ENCODE measurements around the gene STAB2. TPM values are rescaled to one million over a fixed set of nuclear protein-coding genes. Genes with fewer than 3 reads are reported as not detected.

Gene STAB2
- polyA plus RNA-seq, 1 donor from 2014 or later = not detected

DNA sequence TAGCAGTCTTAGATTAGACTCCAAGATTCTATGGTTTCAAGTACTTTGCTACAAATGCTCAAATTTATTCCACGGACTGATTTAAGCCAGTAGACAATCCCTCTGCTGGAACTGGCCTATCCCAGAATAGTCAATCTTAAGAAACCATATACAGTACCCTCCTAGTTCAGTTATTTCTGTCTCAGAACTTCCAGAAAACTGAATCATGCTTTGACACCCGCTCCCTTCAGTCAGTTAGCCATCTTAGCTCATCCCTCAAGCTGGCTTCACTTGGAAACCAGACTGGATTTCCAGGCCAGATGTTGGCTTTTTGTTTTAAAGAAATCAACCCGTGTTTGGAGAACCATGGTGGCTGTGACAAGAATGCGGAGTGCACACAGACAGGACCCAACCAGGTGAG lies 128.4 kb downstream of the STAB2 start:
- Histone ChIP-seq H4K20me1 (ENCODE audit: insufficient read depth) (no peaks in the 10 kb centered on the region), H3F3A (ENCODE audit: insufficient read depth, low read length, poor library complexity, severe bottlenecking) (no peaks in the 10 kb centered on the region), H3K36me3 (ENCODE audit: insufficient read depth, low read length) (no peaks in the 10 kb centered on the region)

DNA sequence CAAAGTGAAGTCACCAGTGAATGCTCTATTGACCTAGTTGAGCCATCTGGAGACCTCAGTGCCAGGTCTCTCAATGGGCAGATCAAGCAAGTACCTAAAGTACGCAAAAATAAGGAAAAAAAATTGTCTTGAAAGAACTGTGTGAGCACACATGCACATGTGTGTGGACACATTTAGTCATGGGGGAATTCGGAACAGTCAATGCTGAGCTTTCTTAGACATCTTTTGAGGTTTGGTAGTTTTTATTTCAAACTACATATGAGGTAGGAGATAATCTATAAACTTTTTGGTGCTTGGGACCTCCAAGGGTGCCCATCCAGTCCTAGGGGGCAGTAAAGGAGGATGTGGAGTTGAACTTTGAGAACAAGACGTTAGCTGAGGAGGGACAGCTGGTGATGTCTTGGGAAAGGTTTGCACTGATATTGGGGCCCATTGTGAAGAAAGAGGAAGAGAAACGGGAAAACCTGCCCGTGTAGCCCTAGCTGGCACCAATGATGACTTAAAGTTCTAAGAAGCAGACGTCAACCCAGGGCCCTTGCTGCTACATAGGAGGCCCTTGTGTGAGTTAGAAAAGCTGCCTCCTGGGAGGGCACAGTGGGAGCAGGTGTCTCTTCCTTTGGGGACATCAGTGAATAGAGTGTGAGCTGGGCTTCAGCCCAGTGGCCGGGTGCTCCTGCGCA lies 129.6 kb downstream of the STAB2 start:
- Histone ChIP-seq H3K36me3 (ENCODE audit: insufficient read depth, low read length) (no peaks in the 10 kb centered on the region), H3F3A (ENCODE audit: insufficient read depth, low read length, poor library complexity, severe bottlenecking) (no peaks in the 10 kb centered on the region), H3K9me3 (ENCODE audit: low read length) (no peaks in the 10 kb centered on the region), H3K79me2 (replicated peaks; ENCODE audit: insufficient read depth, low read length) (no peaks in the 10 kb centered on the region), H3K27me3 (ENCODE audit: insufficient read depth, low read depth, low read length) (no peaks in the 10 kb centered on the region), H3K27ac (ENCODE audit: low read length) (no peak overlapping the region), H3K9ac (ENCODE audit: low read length) (no peak overlapping the region), H3K4me2 (ENCODE audit: low read length) (no peak overlapping the region), H2AFZ (ENCODE audit: low read depth, low read length) (no peak overlapping the region), H3K9me2 (ENCODE audit: insufficient read depth, low read length) (no peaks in the 10 kb centered on the region), H4K20me1 (ENCODE audit: insufficient read depth) (no peaks in the 10 kb centered on the region), H3K4me3 (ENCODE audit: low read length) (no peak overlapping the region)
- TF ChIP-seq SMC3 (conservative IDR thresholded peaks at IDR 0.05; ENCODE audit: poor library complexity) = no peak

More for the DNA sequence above, 128.4 kb downstream of the STAB2 start:
- H2AFZ ChIP-seq (ENCODE audit: low read depth, low read length) = no peak overlapping the region
- H3K9ac ChIP-seq (ENCODE audit: low read length) = no peak overlapping the region
- H3K27ac ChIP-seq (ENCODE audit: low read length) = no peak overlapping the region
- no peaks in the 10 kb centered on the region for H3K9me3 ChIP-seq (ENCODE audit: low read length)
- H3K27me3 ChIP-seq (ENCODE audit: insufficient read depth, low read depth, low read length) = no peaks in the 10 kb centered on the region
- H3K4me2 ChIP-seq (ENCODE audit: low read length) = no peak overlapping the region
- H3K9me2 ChIP-seq (ENCODE audit: insufficient read depth, low read length) = no peaks in the 10 kb centered on the region
- no peak overlapping the region for H3K4me3 ChIP-seq (ENCODE audit: low read length)
- no peak for TF ChIP-seq RAD21 (conservative IDR thresholded peaks at IDR 0.05)
- TF ChIP-seq, protein P1, sequence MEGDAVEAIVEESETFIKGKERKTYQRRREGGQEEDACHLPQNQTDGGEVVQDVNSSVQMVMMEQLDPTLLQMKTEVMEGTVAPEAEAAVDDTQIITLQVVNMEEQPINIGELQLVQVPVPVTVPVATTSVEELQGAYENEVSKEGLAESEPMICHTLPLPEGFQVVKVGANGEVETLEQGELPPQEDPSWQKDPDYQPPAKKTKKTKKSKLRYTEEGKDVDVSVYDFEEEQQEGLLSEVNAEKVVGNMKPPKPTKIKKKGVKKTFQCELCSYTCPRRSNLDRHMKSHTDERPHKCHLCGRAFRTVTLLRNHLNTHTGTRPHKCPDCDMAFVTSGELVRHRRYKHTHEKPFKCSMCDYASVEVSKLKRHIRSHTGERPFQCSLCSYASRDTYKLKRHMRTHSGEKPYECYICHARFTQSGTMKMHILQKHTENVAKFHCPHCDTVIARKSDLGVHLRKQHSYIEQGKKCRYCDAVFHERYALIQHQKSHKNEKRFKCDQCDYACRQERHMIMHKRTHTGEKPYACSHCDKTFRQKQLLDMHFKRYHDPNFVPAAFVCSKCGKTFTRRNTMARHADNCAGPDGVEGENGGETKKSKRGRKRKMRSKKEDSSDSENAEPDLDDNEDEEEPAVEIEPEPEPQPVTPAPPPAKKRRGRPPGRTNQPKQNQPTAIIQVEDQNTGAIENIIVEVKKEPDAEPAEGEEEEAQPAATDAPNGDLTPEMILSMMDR (IDR thresholded peaks at IDR 0.05; ENCODE audit: poor library complexity, severe bottlenecking) = no peak
- TF ChIP-seq SMC3 (conservative IDR thresholded peaks at IDR 0.05; ENCODE audit: poor library complexity) = no peak
- TF ChIP-seq, protein P2, sequence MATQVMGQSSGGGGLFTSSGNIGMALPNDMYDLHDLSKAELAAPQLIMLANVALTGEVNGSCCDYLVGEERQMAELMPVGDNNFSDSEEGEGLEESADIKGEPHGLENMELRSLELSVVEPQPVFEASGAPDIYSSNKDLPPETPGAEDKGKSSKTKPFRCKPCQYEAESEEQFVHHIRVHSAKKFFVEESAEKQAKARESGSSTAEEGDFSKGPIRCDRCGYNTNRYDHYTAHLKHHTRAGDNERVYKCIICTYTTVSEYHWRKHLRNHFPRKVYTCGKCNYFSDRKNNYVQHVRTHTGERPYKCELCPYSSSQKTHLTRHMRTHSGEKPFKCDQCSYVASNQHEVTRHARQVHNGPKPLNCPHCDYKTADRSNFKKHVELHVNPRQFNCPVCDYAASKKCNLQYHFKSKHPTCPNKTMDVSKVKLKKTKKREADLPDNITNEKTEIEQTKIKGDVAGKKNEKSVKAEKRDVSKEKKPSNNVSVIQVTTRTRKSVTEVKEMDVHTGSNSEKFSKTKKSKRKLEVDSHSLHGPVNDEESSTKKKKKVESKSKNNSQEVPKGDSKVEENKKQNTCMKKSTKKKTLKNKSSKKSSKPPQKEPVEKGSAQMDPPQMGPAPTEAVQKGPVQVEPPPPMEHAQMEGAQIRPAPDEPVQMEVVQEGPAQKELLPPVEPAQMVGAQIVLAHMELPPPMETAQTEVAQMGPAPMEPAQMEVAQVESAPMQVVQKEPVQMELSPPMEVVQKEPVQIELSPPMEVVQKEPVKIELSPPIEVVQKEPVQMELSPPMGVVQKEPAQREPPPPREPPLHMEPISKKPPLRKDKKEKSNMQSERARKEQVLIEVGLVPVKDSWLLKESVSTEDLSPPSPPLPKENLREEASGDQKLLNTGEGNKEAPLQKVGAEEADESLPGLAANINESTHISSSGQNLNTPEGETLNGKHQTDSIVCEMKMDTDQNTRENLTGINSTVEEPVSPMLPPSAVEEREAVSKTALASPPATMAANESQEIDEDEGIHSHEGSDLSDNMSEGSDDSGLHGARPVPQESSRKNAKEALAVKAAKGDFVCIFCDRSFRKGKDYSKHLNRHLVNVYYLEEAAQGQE (IDR thresholded peaks at IDR 0.05; ENCODE audit: borderline replicate concordance) = no peak
- no peak for TF ChIP-seq EP300 (conservative IDR thresholded peaks at IDR 0.05; ENCODE audit: poor library complexity, severe bottlenecking)
- TF ChIP-seq MXI1 (conservative IDR thresholded peaks at IDR 0.05; ENCODE audit: poor library complexity, severe bottlenecking) = no peak
- H3K79me2 ChIP-seq (replicated peaks; ENCODE audit: insufficient read depth, low read length) = no peaks in the 10 kb centered on the region

DNA sequence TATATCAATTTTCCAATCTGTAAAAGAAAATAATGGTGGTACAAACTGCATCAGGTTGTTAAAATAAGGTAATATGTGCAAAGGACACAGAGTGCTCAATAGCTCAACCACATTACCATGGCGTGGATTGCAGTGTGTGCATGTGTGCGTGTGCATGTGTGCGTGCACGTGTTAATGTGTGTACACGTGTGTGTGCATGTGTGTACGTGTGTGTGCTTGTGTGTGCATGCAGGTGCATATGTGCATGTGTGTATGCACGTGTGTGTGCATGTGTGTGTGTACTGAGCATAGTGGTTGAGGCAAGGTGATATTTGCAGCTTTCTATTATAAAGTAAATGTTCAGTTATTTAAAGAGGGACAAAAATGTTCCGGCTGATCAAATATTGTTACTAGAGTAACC lies 138.3 kb downstream of the STAB2 start:
- Histone ChIP-seq H2AFZ (ENCODE audit: low read depth, low read length) (no peak overlapping the region), H4K20me1 (ENCODE audit: insufficient read depth) (no peaks in the 10 kb centered on the region), H3K79me2 (replicated peaks; ENCODE audit: insufficient read depth, low read length) (no peaks in the 10 kb centered on the region), H3K4me3 (ENCODE audit: low read length) (no peak overlapping the region), H3F3A (ENCODE audit: insufficient read depth, low read length, poor library complexity, severe bottlenecking) (no peaks in the 10 kb centered on the region), H3K27me3 (ENCODE audit: insufficient read depth, low read depth, low read length) (no peaks in the 10 kb centered on the region), H3K9ac (ENCODE audit: low read length) (no peak overlapping the region), H3K9me2 (ENCODE audit: insufficient read depth, low read length) (no peaks in the 10 kb centered on the region), H3K9me3 (ENCODE audit: low read length) (no peaks in the 10 kb centered on the region), H3K4me2 (ENCODE audit: low read length) (no peak overlapping the region), H3K27ac (ENCODE audit: low read length) (no peak overlapping the region), H3K36me3 (ENCODE audit: insufficient read depth, low read length) (no peaks in the 10 kb centered on the region)
- TF ChIP-seq EP300 (conservative IDR thresholded peaks at IDR 0.05; ENCODE audit: poor library complexity, severe bottlenecking) = no peak

All from neural cell (in vitro differentiated cells).